ENCODE results near the gene MS4A18.

DNA sequence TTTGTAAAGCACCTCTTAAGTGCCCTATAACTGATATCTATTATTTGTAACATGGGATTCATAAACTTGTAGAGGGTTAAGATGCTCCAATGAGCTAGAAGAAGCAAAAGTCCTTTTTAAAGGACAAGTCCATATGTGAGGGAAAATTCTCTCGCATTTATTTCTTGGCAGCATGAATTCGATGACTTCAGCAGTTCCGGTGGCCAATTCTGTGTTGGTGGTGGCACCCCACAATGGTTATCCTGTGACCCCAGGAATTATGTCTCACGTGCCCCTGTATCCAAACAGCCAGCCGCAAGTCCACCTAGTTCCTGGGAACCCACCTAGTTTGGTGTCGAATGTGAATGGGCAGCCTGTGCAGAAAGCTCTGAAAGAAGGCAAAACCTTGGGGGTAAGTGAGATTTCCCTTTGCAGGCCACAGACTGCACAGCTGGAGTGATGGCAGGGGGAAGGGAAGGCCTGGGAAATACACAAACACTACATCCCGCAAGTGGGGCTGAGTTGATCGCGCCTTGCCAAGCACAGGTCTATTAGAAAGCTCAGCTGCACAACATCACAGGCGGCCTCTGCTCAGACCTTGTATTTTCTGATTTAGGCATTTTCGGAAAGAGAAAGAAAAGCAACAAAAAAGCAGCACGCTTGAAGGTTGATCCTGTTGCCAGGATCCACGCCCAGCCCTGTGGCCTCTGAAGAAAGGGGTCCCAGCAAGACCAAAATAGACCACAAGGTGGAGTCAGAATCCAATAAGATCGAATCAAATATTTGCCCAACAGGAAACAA is 23.6 kb upstream of the MS4A18 start:
- no peak for TF ChIP-seq TAF1 (IDR thresholded peaks at IDR 0.05; ENCODE audit: borderline replicate concordance, low read depth, low read length)
- no peak for TF ChIP-seq POLR2A (IDR thresholded peaks at IDR 0.05; ENCODE audit: low read depth, low read length)
